Stimulated activated memory B cell treated with anti-CD40 and anti-IgM and Interleukin-4, amounts not matched to agents 10 μg/mL and 1 μg/mL and 100 μg/mL, for 72 hours (primary cell): ENCODE data around the gene KL.

Experiments used
- ATAC-seq: fragments of 150-1000 bp; cut with Tn5 transposase; 2 replicates; pipeline ENCODE4 v1.10.0; 2021
- H3K27ac Mint-ChIP-seq: one replicate; pipeline ENCODE4 v1.8.0; 2022; ENCODE audit warnings: mild to moderate bottlenecking, mixed read lengths
- H3K27me3 Mint-ChIP-seq: one replicate; pipeline ENCODE4 v1.8.0; 2022; ENCODE audit warnings: mixed read lengths
- H3K36me3 Mint-ChIP-seq: one replicate; pipeline ENCODE4 v1.8.0; 2022; ENCODE audit warnings: mixed read lengths
- H3K4me1 Mint-ChIP-seq: one replicate; pipeline ENCODE4 v1.8.0; 2022; ENCODE audit warnings: mixed read lengths
- H3K4me3 Mint-ChIP-seq: one replicate; pipeline ENCODE4 v1.8.0; 2022; ENCODE audit warnings: mild to moderate bottlenecking, moderate library complexity, mixed read lengths
- H3K9me3 Mint-ChIP-seq: one replicate; pipeline ENCODE4 v1.8.0; 2022; ENCODE audit warnings: mixed read lengths

The KL gene

GRCh38 chr13:33016414-33017322, at the start of gene KL:
TSS of gene KL (plus strand) at chr13:33016423. CDS start at chr13:33016441, 18 bp downstream.
- peaks cover 18% of the 10 kb centered on the region for H3K4me1 Mint-ChIP-seq
- ATAC-seq: no peak
- H3K4me3 Mint-ChIP-seq: peak within 1 kb of the TSS; percentile 22
- no peaks in the 10 kb centered on the region for H3K36me3 Mint-ChIP-seq
- no peak within 1 kb of the TSS for H3K27ac Mint-ChIP-seq
- no peaks in the 10 kb centered on the region for H3K9me3 Mint-ChIP-seq
- H3K27me3 Mint-ChIP-seq: peaks cover 71% of the 10 kb centered on the region

GRCh38 chr13:32967584-32968182, 48.5 kb upstream of the KL start:
- peaks cover 9% of the 10 kb centered on the region for H3K27me3 Mint-ChIP-seq
- peaks cover 7% of the 10 kb centered on the region for H3K4me1 Mint-ChIP-seq
- no peaks in the 10 kb centered on the region for H3K36me3 Mint-ChIP-seq
- no peak overlapping the region for H3K27ac Mint-ChIP-seq
- H3K4me3 Mint-ChIP-seq: no peak overlapping the region
- H3K9me3 Mint-ChIP-seq: no peaks in the 10 kb centered on the region
- ATAC-seq: no peak

DNA sequence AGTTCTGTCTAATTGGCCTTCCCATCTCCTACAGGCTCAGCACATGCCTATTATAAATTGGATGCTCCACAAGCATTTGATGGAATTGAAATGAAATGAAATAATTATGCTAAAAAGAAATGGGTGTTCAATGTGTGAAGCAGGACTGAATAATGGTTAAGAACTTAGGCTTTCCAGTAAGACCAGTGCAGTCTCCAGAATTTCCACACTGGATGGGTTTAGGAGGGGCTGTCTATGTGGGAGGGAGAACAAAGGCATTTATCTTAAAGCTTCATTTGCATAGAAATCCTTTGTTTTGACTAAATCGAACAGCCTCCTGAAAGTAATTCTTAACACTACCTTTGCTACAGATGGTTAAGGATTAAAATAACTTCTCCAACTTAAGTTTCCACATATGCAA, 47.9 kb upstream of the KL start:
- no peaks in the 10 kb centered on the region for H3K36me3 Mint-ChIP-seq
- no peak overlapping the region for H3K4me3 Mint-ChIP-seq
- H3K27me3 Mint-ChIP-seq: peaks cover 9% of the 10 kb centered on the region
- peaks cover 7% of the 10 kb centered on the region for H3K4me1 Mint-ChIP-seq
- ATAC-seq: no peak
- H3K27ac Mint-ChIP-seq: no peak overlapping the region
- no peaks in the 10 kb centered on the region for H3K9me3 Mint-ChIP-seq

GRCh38 chr13:32968793-32969192, 47.4 kb upstream of the KL start:
- Mint-ChIP-seq H3K4me3 (no peak overlapping the region), H3K27ac (no peak overlapping the region), H3K4me1 (peaks cover 7% of the 10 kb centered on the region), H3K36me3 (no peaks in the 10 kb centered on the region), H3K9me3 (no peaks in the 10 kb centered on the region), H3K27me3 (peaks cover 9% of the 10 kb centered on the region)
- no peak for ATAC-seq

DNA sequence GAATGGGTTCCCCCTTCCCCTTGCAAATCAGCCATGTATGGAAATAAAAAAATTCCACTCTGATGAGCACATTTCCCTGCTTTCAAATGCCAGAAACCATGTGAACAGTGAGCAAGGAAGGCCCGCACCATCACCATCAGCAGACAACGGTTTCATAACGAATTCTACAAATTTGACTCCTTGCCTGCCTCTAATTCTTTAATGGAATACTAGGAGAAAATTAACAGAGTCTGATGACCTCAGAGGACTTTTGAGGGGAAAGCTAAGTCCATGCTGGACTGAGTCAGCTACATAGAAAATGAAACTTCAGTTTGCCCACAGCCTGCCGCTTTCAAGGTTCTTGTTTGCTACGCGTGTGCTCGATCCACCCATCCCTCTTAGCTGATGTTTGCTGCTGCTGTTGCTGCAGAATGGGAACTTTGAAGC, 46.7 kb upstream of the KL start:
- Mint-ChIP-seq H3K36me3 (no peaks in the 10 kb centered on the region), H3K9me3 (no peaks in the 10 kb centered on the region), H3K4me3 (no peak overlapping the region), H3K4me1 (peaks cover 7% of the 10 kb centered on the region), H3K27me3 (peaks cover 9% of the 10 kb centered on the region), H3K27ac (no peak overlapping the region)
- peak; percentile 68 for ATAC-seq

- Mint-ChIP-seq H3K4me3 (no peak overlapping the region), H3K9me3 (no peaks in the 10 kb centered on the region), H3K4me1 (no peaks in the 10 kb centered on the region), H3K27me3 (peaks cover 9% of the 10 kb centered on the region), H3K36me3 (no peaks in the 10 kb centered on the region), H3K27ac (no peak overlapping the region)
- ATAC-seq: no peak
Measured at GRCh38 chr13:32976056-32976805, 40.0 kb upstream of the KL start.

- Mint-ChIP-seq H3K27ac (no peak overlapping the region), H3K27me3 (peaks cover 9% of the 10 kb centered on the region), H3K36me3 (no peaks in the 10 kb centered on the region), H3K4me3 (no peak overlapping the region), H3K4me1 (no peaks in the 10 kb centered on the region), H3K9me3 (no peaks in the 10 kb centered on the region)
- no peak for ATAC-seq
Measured at GRCh38 chr13:32976912-32977311, 39.3 kb upstream of the KL start.

GRCh38 chr13:32977321-32977720, 38.9 kb upstream of the KL start:
- Mint-ChIP-seq H3K27ac (no peak overlapping the region), H3K9me3 (no peaks in the 10 kb centered on the region), H3K27me3 (peaks cover 9% of the 10 kb centered on the region)

DNA sequence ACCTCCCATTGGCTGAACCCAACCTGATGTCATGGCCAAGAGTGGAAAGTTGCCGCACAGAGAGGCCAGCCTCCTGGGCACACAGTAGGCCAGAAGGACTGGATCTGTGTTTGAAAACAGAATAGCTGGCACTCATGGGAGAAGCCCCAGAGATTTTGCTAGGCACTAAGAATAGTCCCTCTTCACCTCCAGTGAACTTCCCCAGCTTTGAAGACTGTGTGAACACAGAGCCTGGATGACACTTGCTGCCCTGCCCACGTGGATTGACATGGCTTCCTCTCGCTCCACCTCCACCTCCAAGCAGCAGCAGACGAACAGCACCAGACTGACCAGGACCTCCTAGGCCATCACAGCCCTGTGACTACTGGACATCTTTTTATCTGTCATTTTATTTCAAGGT, 37.9 kb upstream of the KL start:
- Mint-ChIP-seq H3K27me3 (peaks cover 9% of the 10 kb centered on the region), H3K36me3 (no peaks in the 10 kb centered on the region), H3K27ac (no peak overlapping the region), H3K9me3 (no peaks in the 10 kb centered on the region), H3K4me1 (no peaks in the 10 kb centered on the region), H3K4me3 (no peak overlapping the region)
- no peak for ATAC-seq

More at GRCh38 chr13:32977321-32977720, 38.9 kb upstream of the KL start:
- no peak for ATAC-seq
- Mint-ChIP-seq H3K4me3 (no peak overlapping the region), H3K36me3 (no peaks in the 10 kb centered on the region), H3K4me1 (no peaks in the 10 kb centered on the region)

DNA sequence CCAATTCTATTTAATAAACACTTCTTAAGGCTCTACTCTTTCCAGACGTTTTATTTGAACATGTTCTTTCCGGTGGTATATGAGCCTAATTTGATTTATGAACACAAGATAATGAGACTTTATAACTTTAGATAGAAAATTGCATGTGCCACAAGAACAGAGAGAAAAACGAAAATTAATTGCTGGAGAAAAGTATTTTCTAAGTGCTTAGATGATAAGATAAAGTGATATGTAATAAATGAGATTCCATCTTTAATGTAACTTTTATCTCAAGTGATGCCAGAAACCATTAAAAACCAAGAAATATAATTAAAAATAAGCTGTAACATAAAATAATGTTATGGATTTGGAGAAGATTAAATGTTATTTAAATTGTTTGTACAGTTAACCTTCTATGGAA, 33.2 kb upstream of the KL start:
- H3K9me3 Mint-ChIP-seq: peaks cover 5% of the 10 kb centered on the region
- H3K4me1 Mint-ChIP-seq: no peaks in the 10 kb centered on the region
- peaks cover 23% of the 10 kb centered on the region for H3K27me3 Mint-ChIP-seq
- ATAC-seq: no peak
- H3K4me3 Mint-ChIP-seq: no peak overlapping the region
- no peak overlapping the region for H3K27ac Mint-ChIP-seq
- H3K36me3 Mint-ChIP-seq: no peaks in the 10 kb centered on the region

DNA sequence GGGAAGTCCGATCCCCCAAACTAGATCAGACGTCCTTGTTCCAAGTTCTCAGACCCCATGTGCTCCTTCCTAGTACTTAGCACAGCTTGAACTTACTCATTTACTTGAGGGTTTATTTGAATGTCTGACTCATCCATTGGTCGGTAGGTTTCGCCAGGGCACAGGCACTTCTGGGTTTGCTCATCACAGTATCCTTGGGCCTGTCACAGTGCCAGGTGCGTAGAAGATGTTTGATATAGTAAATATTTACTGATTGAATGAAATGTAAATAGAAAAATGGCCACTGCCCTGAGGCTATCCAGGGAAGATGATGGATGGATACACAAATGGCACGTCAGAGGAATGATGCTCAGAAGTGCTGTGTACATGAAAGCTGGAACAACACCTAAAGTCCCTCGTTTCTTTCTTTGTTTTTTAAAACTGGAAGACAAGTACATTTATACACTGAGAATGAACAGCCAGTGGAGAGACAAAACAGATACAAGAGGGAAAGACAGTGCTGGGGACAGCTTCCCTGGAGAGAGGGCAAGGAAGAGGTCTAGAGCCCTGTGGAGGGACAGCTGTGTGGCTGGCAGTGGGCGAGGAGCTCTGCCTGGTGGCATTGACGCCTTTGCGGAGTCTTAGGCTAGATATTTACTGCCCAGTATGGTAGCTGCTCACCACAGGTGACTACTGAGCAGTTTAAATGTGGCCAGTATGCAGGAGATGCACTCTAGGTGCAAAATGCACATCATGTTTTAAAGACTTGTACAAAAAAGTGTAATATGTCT, 31.2 kb upstream of the KL start:
- no peaks in the 10 kb centered on the region for H3K36me3 Mint-ChIP-seq
- ATAC-seq: no peak

DNA sequence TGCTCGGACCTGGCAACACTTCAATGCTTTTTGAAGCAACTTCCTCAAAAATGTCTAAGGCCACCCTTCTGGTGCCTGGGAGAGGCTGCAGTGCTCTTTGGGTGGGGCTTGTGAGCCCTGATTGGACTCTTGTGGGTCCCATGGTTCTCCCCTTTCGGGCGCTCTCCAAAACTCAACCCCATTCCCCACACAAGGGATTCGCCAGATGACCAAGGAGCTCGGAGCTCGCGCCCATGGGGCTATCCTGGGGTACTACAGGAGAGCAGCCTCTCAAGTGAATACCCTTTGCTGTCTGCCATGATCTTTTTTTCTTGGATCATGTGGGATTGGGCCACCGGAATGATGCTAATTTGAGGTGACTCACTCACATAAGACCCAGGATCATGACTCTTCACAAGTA, 29.7 kb upstream of the KL start:
- Mint-ChIP-seq H3K27me3 (peaks cover 32% of the 10 kb centered on the region), H3K4me1 (peaks cover 8% of the 10 kb centered on the region), H3K36me3 (no peaks in the 10 kb centered on the region), H3K4me3 (no peak overlapping the region), H3K27ac (no peak overlapping the region), H3K9me3 (peaks cover 5% of the 10 kb centered on the region)
- no peak for ATAC-seq

More for the DNA sequence above, 31.2 kb upstream of the KL start:
- peaks cover 23% of the 10 kb centered on the region for H3K27me3 Mint-ChIP-seq
- no peak overlapping the region for H3K27ac Mint-ChIP-seq
- peaks cover 8% of the 10 kb centered on the region for H3K4me1 Mint-ChIP-seq
- H3K9me3 Mint-ChIP-seq: peaks cover 5% of the 10 kb centered on the region
- H3K4me3 Mint-ChIP-seq: no peak overlapping the region

- no peak overlapping the region for H3K4me3 Mint-ChIP-seq
- no peak for ATAC-seq
- peaks cover 8% of the 10 kb centered on the region for H3K4me1 Mint-ChIP-seq
- H3K27me3 Mint-ChIP-seq: peaks cover 32% of the 10 kb centered on the region
- no peak overlapping the region for H3K27ac Mint-ChIP-seq
- no peaks in the 10 kb centered on the region for H3K36me3 Mint-ChIP-seq
- peaks cover 5% of the 10 kb centered on the region for H3K9me3 Mint-ChIP-seq
Measured at GRCh38 chr13:32987462-32987861, 28.8 kb upstream of the KL start.

DNA sequence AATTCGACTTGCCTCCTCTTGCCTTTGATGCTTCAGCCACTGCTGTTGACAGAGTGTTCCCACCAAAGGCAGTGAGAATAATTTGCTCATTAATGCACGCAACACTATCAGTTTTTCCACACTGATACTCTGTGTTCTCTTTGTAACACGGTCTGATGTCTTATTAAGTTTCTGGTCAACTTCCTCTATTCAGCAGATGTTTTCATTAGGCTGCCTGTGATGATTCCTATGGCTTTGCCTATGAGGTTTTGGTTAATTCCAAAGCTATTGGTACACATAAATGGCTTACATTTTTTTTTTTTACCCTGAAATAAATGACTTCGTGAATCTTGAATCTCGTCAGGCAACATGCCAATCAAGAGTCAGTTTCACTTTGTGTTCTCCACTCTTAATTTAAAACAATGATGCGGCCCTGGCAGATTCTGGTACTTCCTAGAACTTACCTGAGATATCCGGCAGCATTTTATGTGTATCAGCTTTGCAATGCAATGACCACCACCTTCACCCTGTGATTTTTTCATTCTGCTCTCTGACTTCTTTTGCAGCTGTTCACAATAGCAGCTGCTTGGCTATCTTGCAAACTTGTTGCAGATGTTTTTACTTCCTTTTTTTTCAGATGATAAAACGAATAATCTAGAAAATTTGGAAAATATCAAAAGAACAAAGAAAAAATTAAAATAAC, 27.5 kb upstream of the KL start:
- H3K4me3 Mint-ChIP-seq: peak overlapping the region; percentile 9
- no peak overlapping the region for H3K27ac Mint-ChIP-seq
- ATAC-seq: no peak

More for the DNA sequence above, 27.5 kb upstream of the KL start:
- peaks cover 8% of the 10 kb centered on the region for H3K4me1 Mint-ChIP-seq
- H3K9me3 Mint-ChIP-seq: peaks cover 5% of the 10 kb centered on the region
- H3K27me3 Mint-ChIP-seq: peaks cover 33% of the 10 kb centered on the region
- H3K36me3 Mint-ChIP-seq: no peaks in the 10 kb centered on the region
